Kidney (tissue), 14 donors: ENCODE data around the gene TIE1. TPM values are rescaled to one million over a fixed set of nuclear protein-coding genes. Genes with fewer than 3 reads are reported as not detected.

Experiments used
- DNase-seq, 5 donors: peaks; one replicate each; pipeline ENCODE4 v3.0.0-alpha.2; 2013 to 2020
- FAIRE-seq: peaks from 2 replicates; lab custom pipeline; 2012; peaks lifted over from hg19 to GRCh38; lab: Jason Lieb, UNC
- H3K27ac ChIP-seq, 2 donors: one replicate each; pipeline ENCODE4 v1.7.0; 2013; ENCODE audit warnings: low read depth in 2 of 2, low read length in 2 of 2, inconsistent platforms in 1 of 2
- H3K27me3 ChIP-seq: one replicate; pipeline ENCODE4 v1.7.1; 2013; ENCODE audit warnings: low read length, inconsistent platforms; ENCODE audit not compliant: control insufficient read depth, insufficient read depth
- H3K36me3 ChIP-seq, 3 donors: one replicate each; pipeline versions ENCODE4 v1.7.0 to v1.7.1; 2013; ENCODE audit warnings: low read length in 3 of 3, control low read depth in 1 of 3, inconsistent platforms in 1 of 3; ENCODE audit not compliant: insufficient read depth in 3 of 3, control insufficient read depth in 2 of 3
- H3K4me1 ChIP-seq, 3 donors: one replicate each; pipeline versions ENCODE4 v1.7.0 to v1.7.1; 2013; ENCODE audit warnings: low read length in 3 of 3, inconsistent platforms in 1 of 3, low read depth in 1 of 3; ENCODE audit not compliant: control insufficient read depth in 2 of 3, insufficient read depth in 2 of 3
- H3K4me3 ChIP-seq, 3 donors: one replicate each; pipeline versions ENCODE4 v1.7.0 to v1.8.1; 2013; ENCODE audit warnings: low read length in 3 of 3, control low read depth in 1 of 3, inconsistent platforms in 1 of 3
- H3K9ac ChIP-seq, 3 donors: one replicate each; pipeline versions ENCODE4 v1.7.0 to v1.7.1; 2013; ENCODE audit warnings: low read length in 3 of 3, control low read depth in 1 of 3, inconsistent platforms in 1 of 3
- H3K9me3 ChIP-seq, 3 donors: one replicate each; pipeline versions ENCODE4 v1.7.0 to v1.7.1; 2013; ENCODE audit warnings: low read length in 3 of 3, control low read depth in 1 of 3, inconsistent platforms in 1 of 3; ENCODE audit not compliant: control insufficient read depth in 2 of 3, insufficient read depth in 1 of 3
- CTCF ChIP-seq: IDR thresholded peaks from 3 replicates; pipeline ENCODE4 v1.5.1; 2012; ENCODE audit warnings: mild to moderate bottlenecking, moderate library complexity, borderline replicate concordance; ENCODE audit not compliant: insufficient read depth; ENCODE audit errors: extremely low read depth
- intact Hi-C: fragments of 100-400 bp; cut with DNase I; formaldehyde crosslinking; loops from one replicate; pipeline ENCODE4 v1.11.1; 2022
- polyA plus RNA-seq: library from polyadenylated mRNA; stranded (reverse); fragments of 350-450 nt; fragmentation: Illumina TruSeq; extraction: RNeasy Lipid Tissue Mini Kit (QIAGEN cat#74804); gene quantifications from one replicate; pipeline ENCODE4 v1.2.3, GENCODE V29; 2014; ENCODE audit warnings: low read depth, low replicate concordance; ENCODE audit not compliant: insufficient read depth
- total RNA-seq: library from RNA; stranded (reverse); fragmentation: NEBNext Ultra II Directional; extraction: Animal tissue kit (Norgen Biotek cat#: 25700); gene quantifications from one replicate; pipeline ENCODE4 v1.2.1, GENCODE V29; 2021
- donor health status: control.
- donor health status: control.
- donor health status: control.
- donor health status: control.
- donor health status: control.
- donor health status: DM: yes; HTN: yes; CAD: no.
- donor health status: Normal renal cell carcinoma (clear cell type).

TIE1 gene
- total and polyA plus RNA-seq, 2 donors from 2014 or later: 15.0 to 46.3 TPM

- H3K4me3 ChIP-seq: no peak overlapping the region
- H3K27ac ChIP-seq: no peak overlapping the region
- no peak for TF ChIP-seq CTCF
- H3K9me3 ChIP-seq: no peaks in the 10 kb centered on the region
- H3K36me3 ChIP-seq: no peaks in the 10 kb centered on the region
- intact Hi-C loops: no loop called here
- DNase-seq (no peak), FAIRE-seq (no peak)
- no peaks in the 10 kb centered on the region for H3K27me3 ChIP-seq
- no peak overlapping the region for H3K9ac ChIP-seq
- H3K4me1 ChIP-seq: peaks cover 0 to 5% (median 0%) of the 10 kb centered on the region in 3 donors
Observed at GRCh38 chr1:43315481-43315880, 14.7 kb downstream of the TIE1 start.

GRCh38 chr1:43315963-43316737, 15.4 kb downstream of the TIE1 start:
- no peak for FAIRE-seq
- Histone ChIP-seq H3K27me3 (no peaks in the 10 kb centered on the region), H3K4me3 (no peak overlapping the region), H3K9ac (no peak overlapping the region), H3K36me3 (no peaks in the 10 kb centered on the region), H3K27ac (no peak overlapping the region), H3K9me3 (no peaks in the 10 kb centered on the region), H3K4me1 (peaks cover 0 to 5% (median 0%) of the 10 kb centered on the region in 3 donors)
- intact Hi-C loops: no loop called here
- no peak for TF ChIP-seq CTCF
- DNase-seq: peak in 1 of 5 donors; percentile 16

- peaks cover 0 to 5% (median 0%) of the 10 kb centered on the region in 3 donors for H3K4me1 ChIP-seq
- H3K27ac ChIP-seq: no peak overlapping the region
- no peak overlapping the region for H3K9ac ChIP-seq
- no peaks in the 10 kb centered on the region for H3K36me3 ChIP-seq
- no peak overlapping the region for H3K4me3 ChIP-seq
- peak in 1 of 5 donors; percentile 27 for DNase-seq
- H3K9me3 ChIP-seq: no peaks in the 10 kb centered on the region
- H3K27me3 ChIP-seq: no peaks in the 10 kb centered on the region
- no peak for TF ChIP-seq CTCF
- intact Hi-C loops: no loop called here
- FAIRE-seq: no peak
Observed at GRCh38 chr1:43316738-43317520, 16.1 kb downstream of the TIE1 start.
